GM21515 (cell line): ENCODE measurements around the gene USP35.
"Not testable (repeated sequence)": the region's sequence is repeated elsewhere in the genome, so short reads cannot be mapped to it uniquely, and the experiment has no call there.

Experiments used
- ATAC-seq: cut with Tn5 transposase; IDR thresholded peaks from one replicate; pipeline ENCODE4 v1.9.1; 2021; ENCODE audit not compliant: unreplicated experiment

USP35 gene

DNA sequence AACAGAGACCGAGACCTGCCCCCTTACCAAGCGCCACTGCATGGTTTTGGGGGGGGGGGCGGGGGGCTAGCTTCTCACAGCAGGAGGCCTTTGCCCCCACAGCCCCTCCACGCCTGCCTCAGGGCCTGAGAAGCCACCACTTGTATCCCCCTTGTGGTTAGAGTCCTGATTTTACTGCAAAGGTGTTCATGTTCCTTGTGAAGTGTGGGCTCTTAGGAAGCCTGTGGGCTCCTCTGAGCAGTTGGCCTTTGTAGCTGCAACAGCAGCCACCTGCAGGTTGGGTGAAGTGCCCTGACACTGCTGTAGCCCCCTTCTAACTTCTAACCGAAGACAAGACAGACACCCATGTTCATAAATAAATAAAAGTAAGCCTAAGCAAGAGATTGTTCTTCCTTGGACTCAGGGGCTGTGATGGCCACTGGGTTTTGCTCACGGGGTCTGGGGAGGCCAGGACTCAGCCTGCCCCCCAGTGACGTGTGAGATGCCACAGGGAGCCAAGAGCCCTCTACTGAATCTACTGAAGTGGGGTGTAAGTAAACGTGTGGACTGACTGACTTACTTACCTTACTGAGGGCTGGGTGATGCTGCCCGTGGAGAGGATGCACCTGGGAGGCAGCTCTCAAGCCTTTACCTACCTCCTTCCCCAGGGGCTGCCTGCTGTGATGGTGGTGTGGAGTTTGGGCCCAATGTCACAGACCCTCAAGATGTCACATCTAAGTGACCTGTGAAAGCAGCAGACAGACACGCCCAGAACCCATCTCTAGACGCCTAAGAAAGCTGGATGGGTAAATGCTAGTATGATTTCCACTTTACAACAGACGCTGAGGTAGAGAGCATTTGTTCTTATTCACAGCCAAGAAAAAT, 25.8 kb downstream of the USP35 start:
- no peak for ATAC-seq

DNA sequence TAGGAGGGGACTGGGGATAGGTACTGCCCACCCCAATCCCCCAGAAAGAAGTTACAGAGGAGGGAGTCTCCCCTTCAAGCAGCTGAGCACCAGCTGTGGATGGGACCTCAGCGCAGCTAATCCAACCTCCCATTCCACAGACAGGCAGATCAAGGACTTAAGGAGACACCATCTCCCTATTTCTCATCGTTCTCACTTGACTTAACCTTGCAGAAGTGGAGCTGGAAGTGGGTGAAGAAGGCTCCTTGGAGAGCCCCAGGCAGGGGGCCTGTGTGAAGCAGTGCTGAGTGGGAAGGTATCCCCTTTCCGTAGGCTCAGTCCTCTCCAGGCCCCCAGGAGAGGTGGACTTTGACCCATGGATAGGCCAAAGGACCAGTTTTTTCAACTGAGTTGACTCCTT, 27.3 kb downstream of the USP35 start:
- no peak for ATAC-seq

DNA sequence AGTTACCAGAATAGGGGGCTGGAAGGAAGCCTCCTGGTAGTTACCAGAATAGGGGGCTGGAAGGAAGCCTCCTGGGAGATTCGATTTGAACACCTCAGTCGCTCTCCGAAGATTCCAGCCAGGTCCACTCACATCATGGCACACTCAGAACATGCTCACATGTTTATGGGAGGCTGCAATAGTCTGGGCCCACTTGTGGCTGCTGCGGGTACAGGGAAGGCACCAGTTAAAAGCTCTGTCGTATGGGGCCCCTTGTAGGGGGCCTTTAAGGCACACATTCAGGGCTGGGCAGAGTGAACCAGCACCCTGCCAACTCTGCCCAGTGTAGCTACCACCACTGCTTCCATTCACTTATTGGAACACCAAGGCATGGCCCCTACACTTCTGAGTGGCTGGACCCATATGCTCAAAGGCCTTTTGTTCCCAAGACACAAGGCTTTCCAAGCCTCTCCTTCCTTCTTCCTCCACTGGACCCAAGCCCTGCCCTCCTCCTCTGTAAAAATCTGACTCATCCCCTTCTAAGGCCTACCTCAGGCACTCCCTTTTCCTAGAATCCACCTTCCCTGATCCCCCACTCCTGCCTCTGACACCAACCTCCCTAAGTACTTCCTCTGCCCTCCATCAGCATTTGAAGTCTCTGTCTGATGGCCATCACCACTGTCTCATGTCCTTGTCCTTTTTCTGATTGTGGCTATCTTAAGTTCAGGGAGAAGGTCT, 28.0 kb downstream of the USP35 start:
- ATAC-seq, result no peak

DNA sequence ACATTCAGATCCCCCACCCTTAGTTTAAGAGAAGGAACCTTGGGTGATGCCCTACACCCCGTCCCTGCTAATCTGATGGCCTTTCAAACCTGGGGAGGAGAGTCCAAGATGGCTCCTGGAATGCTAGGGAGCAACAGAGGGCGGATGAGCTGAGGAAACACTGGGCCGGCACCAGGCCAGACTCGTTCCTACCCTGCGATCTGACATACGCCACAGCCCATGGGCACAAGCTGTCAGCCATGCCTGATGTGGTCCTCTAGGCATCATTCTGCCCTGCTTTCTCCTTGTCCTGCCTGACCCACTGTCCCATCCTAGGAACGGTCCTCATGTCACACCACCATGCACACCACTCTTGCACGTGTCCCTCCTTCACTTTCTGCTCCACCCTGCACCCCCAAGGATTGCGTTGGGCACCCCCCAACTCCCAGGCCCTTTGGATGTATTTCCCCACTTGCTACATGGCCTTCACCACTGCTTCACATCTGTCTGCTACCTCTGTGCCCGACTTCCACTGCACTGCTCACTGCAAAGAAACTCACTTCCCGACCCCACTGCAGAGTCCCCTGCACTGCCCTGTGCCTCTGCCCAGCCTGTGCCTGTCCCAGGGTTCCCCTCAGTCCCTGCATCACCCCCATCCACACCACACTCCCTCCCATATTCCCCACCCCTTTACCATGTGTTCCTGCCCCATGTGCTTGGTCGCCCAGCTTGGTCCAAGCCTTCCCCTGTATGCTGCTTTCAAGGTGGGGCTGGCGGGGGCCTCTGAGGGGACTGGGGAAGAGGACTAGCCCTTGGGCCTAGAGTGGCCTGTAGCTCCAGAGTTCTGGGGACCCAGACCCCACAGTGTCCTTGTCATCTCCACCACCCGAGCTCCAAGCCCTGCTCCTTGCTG, 29.2 kb downstream of the USP35 start:
- no peak for ATAC-seq

DNA sequence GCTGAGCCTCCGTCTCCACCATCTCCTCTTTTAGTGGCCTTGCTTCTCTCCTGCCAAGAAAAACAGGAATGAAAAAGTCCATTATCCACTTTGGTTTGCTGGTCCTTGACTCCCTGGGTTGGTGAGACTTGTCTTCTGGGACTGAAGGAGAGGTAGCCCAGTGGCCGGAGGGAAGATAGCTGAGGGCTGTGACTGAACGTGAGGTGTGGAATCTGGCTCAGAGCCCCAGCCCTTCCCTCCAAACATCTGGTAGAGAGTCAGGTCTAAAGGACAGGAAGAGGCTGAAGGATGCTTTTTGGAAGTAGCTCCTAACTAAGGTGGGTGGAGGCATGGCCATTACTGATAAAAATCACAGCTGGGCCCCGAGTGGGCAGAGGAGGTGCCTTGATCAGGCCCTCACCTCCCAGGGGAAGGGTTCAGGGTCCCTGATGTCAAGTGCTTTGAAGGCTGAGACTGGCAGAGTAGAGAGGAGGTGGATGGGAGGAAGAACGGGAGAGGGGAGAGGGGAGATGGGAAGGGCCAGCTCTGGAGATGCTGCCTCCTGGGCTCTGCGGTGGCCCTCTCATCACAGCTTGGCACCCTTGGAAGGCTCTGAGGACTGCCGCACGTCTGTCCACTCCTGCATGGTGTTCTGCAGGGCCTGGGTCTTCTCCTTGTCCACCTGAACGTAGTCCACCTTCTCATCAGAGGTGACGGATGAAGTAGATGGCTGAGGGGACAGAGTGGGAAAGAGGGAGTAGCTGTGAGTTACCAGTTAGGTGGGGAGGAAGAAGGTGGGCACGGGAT, 30.2 kb downstream of the USP35 start:
- no peak for ATAC-seq

DNA sequence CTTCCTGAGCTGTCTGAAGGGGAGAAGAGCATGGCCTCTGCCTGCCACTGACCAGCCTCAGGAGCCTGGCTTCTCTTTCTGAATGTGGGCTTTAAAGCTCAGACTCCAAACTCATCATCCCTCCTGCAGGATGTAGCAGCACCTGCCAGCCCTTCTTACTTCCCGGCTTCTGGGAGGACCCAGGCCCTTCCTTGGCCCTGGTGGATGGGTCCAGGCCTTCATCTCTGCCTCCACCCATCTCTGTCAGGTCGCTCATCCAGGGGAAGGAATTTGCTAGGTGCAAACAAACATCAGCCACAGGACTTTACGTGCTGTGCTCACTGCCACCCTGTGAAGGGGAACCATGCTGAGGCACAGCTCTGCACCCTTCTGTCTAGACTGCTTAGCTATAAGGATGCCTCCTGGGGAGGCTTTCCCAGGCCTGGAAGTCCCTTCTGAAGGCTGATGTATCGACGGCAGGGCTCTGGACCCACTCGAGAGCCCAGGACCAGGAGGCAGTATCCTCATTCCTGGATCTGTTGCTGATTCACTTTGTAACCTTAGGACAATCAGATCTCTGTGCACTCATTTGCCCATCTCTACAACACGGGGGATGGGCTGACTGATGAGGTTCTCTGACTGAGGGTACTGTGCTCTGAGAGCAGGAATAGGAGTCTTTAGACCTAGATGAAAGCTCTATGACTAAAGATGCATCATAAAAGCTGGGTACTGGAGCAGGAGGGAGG, 30.9 kb downstream of the USP35 start:
- ATAC-seq, result no peak

DNA sequence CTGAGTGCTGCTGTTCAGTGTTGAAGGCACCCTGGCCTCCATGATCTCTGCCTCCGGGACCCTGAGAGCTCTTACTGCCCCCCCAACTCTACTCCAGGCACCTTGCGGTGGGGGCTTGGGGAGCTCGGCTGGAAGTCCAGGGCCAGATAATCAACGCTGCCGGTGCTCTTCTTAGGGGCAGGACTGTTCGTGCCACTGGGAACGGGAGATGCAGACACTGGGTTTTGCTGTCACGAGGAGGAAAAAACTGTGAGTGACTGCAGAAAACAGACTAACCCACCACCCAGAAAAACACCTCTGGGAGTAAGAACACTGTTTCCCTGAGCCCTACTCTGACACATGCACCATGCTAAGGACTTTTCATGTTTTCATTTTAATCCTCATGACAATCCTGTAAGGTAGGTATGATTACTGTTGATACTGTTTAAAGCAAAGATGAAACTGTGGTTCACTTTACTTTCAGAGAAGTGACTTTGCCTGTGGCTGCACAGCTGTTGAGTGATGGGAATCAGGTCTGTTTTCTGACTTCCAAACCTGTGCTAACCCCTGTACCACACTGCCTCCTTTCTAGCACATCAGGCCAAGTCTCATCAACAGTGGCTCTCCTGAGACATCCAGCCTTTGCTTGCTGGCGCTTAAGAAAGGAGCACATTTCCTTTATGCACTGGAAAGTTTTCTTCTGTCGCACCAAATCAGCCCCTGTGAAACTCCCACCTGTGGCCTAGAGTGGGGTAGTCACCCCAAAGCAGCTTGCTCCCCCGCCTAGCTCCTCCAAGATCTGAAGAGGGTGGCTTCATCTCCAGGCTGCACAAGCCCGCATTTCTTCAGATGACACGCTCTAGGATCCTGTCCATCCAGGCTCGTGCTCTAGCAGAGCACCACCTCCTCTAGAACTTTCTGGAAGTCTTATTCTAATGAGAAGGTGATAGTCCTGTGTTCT, 31.8 kb downstream of the USP35 start:
- ATAC-seq, result no peak

DNA sequence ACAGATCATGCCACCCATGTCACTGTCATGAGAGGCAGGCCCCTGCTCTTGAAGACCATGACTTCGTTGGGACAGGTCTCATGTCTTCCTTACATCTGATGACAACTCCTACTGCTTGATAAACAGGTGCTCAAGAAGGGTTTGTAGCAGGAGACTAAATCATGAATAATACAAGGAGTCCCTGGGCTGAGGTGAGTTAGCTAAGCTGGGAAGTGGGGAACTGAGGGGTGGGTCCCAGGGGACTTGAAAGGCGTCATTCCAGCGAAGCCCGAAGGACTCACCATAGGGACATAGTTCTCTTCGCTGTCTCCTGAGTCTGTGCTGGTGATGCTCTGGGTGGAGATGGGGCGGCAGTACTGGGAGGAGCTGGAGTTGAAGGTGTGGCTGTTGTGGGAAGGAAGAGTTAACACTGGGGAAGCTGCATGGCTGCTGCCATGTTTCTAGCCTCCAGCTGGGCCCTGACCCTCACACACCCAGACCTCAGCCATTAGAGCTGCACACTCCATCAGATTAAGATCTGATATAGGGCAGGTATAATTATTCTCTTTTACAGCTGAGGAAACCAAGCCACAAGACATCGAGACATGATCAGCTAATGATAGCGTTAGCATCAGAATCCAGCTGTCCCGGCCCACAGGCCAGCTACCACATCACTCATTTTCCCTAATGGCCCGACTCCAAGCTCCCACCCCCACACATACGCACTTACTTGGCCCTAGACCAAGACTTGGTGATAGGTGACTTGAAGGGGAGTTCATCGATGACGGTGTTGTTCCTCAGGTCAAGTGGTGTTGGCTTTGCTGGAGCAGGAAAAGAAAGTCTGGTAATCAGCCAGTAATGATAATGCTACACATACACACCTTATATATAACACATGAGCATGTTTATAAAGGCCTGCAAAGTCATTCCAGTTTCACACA, 32.9 kb downstream of the USP35 start:
- ATAC-seq, result no peak

DNA sequence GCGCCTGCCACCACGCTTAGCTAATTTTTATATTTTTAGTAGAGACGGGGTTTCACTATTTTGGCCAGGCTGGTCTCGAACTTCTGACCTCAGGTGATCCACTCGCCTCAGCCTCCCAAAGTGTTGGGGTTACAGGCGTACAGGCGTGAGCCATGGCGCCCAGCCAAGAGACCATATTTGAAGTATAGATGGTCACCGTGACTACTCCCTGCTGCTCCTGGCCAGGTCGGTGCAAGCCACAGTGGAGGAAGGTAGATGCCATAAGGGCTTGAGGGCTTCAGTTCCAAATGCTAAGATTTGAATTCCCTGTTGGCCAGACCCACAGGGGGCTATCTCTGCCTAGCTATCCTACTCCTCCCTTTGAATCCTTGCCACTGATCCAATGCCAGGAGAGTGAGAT, 34.0 kb downstream of the USP35 start:
- not testable (repeated sequence) for ATAC-seq

DNA sequence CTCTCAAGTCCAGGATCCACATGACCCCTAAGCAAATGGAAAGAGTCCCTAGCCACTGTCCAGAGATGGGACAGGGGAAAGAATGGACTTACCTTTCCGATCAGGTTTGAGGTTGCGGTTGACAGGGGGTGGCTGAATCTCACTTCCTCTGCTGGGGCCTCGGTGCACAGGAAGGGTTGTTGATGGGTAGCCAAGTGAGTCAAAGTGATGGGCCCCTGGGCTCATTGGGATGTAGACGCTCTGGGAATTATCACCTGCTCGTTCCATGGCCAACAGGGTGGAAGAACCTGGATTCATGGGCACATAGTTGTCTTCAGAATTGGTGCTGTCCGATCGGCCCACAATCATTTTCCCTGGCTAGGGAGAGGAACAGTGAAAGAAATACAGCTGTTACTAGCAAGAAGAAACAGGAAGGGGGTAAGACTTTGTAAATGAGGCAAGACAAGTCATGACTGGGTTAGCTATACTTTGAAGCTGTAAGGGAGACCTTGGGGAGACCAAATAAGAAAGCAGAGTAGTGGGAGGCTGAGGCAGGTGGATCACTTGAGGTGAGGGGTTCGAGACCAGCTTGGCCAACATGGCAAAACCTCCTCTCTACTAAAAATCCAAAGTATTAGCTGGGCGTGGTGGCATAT, 34.7 kb downstream of the USP35 start:
- peak; percentile 67 for ATAC-seq

DNA sequence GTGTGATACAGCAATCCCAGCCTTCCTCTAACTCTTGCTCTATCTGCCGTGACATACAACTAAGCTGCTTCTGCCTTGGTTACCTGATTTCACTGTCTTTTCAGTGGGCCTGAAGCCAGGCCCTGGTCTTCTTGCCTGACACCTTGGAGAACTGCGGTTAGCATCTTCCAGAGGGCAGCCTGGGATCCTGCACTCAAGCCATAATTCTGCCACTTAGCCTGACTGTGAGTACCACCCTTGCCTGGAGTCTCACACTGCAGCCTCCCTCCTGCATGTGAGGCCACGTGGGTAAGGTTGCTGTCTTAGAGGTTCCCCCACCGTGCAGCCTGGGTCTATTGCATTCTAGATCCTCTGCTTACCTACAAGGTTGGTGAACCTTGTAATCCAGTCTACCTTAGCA, 35.8 kb downstream of the USP35 start:
- ATAC-seq, result no peak

DNA sequence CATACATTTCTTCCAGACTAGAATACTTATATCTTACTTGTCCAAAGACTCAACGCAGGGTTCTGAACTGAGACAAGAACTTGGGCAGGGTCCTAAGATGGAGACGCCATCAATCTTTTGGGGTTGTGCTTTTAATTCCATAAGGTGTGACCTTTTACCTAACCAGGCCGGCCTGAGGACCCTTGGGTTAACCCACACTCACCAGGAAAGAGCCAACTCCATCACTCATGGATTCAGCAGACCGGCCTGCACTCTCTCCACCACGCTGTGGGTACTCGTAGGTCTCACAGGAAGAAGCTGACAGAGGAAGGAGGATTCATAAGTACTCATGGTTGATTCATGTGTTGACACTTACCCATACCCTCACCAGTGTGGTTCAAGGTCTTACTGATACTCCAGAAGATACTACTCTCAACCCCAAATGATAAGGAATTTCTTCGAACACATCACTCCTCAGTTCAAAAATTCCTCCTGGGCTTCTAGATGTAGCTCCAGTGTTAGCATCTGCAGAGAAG, 36.2 kb downstream of the USP35 start:
- ATAC-seq, result no peak

DNA sequence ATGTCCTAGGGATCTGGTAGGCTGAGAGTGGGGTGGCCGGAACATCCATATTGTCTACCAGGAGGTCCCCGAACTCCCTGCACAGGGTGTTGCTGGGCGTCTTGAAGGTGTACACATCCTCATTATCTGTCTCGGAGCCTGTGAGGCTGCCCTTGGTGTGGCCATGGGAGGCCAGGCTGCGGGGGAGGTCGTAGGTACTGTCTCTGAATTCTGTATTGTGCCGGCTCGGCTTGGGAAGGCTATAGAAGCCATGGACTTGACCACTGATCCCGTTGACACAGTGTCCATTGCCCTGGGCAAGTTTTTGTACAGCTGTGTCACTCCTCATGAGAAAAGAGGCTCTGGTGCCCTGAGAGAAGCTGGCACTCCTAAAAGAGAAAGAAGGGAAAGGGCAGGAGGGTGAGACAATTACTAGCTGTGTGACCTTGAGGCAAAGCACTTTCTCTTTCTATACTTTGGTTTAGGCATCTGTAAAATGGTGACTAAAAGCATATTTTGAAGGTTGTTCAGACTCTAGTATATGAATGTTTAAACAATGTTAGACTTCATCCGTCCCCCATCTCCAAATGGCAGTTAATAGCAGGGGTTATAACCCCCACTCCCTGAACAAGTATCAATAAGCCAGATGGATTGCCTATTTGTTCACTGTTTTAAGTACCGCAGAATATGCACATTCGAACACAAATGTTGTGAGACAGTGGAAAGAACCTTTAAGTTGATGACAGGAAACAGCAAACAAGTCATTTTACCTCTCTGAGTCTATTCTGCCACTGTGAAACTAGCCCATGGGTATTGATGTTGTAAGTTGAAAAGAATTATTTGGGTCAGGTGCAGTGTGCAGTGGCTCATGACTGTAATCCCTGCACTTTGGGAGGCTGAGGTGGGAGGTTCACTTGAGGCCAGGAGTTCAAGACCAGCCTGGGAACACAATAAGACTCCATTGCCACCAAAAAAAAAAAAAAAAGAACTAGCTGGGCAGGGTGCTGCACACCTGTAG, 38.3 kb downstream of the USP35 start:
- ATAC-seq, result no peak

DNA sequence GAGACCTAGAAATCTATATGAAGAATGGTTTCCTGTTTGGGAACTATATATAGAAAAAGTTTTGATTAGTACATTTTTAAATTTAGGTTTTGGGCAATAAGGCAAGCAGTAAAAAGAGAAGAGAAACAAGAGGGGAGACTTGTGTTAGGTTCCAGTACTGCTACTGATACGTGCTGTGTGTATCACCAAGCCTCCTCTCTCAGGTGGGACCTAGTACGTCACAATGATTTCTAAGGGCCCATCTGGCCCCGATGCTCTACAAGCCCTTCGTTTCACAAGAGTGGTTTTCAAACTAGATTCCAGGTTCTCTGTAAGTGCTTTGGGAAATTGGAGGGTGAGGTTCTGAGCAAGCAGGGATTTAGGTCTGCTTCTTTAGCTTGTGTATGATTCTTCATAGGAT, 39.2 kb downstream of the USP35 start:
- peak; percentile 59 for ATAC-seq

DNA sequence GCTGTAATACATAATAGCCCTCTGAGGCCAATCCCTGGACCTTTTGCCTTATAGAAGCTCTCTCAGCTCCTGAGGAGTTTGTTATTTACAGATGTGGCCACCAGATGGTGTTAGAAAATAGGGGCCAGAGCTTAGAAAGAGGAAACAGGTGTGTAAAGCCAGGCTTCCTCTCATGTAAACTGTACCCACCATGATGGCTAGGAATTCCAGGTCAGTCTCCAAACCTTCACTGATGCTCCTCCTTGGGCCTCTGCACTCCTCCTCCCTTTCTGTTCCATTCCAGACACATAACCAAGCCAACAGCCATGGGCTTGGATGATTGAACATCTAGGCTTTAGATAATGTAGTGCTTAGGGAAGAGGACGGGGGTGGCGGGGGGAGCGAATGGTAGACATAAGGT, 39.7 kb downstream of the USP35 start:
- peak; percentile 50 for ATAC-seq

DNA sequence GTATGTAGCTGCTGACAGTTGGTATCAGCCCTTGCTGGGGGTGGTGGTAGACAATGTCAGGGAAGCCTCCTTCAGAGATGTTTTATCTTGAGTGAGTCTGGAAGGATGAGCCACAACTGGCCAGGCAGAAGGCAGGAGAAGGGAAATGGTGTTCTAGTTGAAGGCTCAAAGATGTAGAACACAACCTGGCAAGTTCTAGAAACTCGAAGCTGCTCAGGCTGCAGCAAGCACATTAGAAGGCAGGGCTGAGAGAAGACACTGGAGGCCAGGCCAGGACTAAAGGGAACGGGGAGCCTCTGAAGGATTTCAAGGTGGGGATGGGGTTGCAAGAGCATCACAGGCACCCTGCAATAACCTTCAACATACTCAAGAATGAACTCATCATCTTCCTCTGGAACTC, 40.4 kb downstream of the USP35 start:
- no peak for ATAC-seq
